NCI-H2081 (cell line): Measurements from ENCODE around the gene LINC00237.

Experiments used
- DNase-seq, 2 experiments: peaks; one replicate each; lab custom pipeline; 2025; lab: John Stamatoyannopoulos, UW

LINC00237 gene

DNA sequence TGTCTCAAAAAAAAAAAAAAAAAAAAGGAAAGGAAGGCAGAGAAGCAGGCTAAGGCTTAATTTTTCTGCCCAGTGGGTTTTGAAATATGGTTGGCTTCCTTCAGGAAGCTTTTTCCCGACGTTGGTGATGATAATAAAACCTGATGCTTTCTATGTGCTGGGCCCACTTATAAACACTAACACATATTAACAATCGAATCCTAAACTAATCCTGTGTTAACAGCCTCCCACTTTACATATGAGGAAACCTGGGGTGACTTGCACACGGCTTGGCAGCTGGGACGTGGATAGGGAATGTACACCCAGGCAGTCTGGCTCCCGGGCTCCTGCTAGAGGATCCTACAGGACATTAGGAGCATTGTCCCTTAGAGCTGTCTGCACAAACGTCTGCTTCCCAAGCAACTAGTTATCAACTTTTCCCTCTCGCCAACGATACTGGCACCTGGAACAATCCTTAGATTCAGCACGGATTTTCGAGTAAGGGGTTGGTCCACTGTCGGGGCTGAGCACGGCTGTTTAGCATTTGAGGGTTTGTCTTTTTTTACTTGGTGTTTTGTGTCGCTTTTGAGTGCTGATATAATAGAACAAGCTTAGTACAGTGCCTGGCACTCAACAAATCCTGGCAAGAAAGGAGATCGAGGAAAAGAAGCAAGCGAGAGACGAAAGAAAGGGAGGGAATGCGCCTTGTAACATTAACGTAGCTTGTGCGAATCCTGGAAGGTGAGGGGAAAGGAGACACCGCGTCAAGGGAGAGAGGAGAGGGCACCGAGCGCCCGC, 19.1 kb upstream of the LINC00237 start:
- peak; percentile 24 to 69 for DNase-seq

DNA sequence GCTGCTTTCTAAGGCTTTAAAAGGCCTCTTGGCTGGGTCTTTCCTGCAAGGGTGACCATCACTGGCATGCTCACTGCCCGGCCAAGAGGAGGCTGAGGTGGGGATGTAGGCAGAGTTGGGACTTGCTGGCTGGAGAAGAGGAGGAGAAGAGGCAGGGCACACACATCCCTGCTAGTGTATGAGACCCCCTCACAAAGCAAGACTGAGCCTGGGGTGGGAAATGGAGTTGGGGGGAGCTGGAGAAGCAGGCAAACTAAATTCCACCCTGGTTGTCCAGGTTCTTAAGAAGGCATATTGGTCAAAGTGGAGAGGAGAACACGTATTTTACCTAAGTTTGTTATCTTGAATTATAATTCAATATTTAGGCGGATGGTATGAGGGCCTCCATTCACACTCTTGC, 18.0 kb upstream of the LINC00237 start:
- DNase-seq: no peak

DNA sequence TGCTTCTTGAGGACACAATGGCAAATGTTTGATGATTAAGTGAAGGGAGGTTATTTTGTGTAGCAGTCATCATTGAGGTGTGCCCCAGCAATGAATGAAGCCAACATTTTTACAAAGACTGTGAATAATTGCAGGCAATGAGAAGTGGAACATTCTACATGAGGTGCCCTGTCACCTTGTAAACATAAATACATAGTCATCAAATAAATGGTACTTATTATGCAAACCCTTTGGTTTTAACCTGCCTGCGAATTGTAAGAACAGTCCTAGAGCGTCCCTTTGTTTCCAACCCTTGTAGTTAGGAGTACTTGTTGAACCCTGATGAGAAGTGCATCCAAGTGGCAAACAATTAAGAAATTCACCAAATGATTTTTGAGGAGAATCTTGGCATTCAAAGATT, 12.6 kb upstream of the LINC00237 start:
- no peak for DNase-seq

DNA sequence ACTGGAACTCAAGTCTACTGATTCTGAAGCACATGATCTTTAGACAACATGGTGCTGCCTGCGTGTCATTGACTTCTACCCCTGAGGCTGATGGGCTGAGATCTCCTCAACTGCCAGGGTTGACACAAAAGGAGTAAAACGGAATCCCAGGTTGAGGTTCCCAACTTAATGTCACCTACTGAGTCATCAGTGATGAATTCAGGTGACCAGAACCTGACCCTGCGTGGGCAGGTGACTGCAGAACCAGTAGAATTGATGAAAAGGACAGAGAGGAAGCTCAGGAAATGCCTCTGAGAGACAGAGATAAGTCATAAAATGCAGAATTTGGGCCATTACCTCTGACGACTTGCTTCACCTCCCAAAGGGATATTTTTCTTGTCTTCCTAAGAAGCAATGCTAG, 12.0 kb upstream of the LINC00237 start:
- no peak for DNase-seq

DNA sequence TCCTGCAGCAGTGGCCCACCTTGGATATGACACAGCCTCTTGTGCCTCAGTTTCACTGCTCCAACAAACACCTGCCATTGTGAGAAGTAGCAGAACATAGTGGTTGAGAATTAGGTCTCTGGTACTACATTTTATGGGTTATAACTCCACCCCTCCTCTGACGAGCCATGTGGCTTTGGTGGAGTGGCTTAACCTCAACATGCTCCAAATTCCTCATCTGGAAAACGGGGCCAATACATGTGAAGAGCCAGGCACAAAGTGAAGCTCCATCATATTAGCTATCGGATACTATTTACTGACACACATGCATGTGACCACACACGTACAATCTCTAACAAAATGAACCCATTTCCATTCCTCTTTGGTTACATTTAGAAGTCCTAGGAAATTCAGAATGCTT, 11.4 kb upstream of the LINC00237 start:
- no peak for DNase-seq

DNA sequence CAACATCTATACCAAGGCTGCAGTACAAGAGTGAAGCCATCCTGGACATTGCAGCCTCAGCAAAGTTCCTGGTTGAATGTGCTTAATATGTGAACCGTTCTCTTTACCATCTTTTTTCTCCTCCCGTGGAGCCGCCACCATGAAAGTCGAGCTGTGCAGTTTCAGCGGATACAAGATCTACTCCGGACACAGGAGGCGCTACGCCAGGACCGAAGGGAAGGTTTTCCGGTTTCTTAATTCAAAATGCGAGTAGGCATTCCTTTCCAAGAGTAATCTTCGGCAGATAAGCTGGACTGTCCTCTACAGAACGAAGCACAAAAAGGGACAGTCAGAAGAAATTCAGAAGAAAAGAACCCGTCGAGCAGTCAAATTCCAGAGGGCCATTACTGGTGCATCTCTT, 8.4 kb upstream of the LINC00237 start:
- DNase-seq: no peak

DNA sequence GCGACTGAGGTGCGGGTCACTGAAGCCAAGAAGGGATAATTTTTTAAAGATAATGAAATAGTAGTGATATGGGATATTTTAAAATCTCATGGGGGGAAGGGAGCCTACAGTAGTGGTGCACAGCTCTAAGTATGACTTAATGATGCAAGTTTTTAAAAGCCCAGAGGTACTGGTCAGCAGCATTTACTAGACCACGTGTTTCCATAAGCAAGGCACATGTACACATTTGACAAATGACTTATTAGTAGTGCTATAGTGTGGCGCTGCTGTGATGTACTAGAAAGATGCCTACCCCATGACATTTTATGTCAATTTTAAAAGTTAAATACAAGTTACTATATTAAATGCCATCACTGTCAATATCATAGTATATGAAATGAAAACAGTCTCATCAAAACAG, 7.5 kb upstream of the LINC00237 start:
- DNase-seq: no peak

DNA sequence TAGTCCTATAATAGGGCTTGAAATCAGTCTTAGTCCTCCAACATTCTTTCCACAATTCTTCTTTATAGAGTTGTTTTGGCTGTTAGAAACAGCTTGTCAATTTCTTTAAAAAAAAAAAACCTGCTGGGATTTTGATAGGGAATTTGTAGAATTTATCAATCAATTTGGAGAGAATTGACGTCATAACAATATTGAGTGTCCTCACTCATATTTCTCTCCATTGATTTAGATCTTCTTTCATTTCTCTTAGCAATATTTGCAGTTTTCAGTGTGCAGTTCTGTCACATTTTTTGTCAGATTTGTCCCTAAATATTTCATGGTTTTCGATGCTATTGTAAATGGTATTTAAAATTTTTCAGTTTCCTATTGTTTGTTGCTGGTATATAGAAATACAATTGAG, 5.3 kb upstream of the LINC00237 start:
- DNase-seq: no peak

DNA sequence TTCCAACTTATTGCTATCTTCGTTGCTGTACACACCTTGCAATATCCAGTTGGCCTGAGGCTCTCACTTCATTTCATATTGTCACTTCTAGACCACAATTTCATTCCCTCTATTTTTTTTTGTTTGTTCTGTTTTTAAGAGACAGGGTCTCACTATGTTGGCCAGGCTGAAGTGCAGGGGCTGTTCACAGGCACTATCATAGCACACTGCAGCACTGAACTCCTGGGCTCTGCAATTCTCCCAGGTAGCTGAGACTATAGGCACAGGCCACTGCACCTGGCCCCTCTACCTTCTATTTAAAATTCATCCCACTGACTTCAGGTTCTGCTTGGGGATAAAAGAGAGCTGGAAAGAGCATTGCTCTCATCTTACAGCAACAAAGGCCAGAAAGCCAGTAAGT, 4.7 kb upstream of the LINC00237 start:
- DNase-seq: no peak

DNA sequence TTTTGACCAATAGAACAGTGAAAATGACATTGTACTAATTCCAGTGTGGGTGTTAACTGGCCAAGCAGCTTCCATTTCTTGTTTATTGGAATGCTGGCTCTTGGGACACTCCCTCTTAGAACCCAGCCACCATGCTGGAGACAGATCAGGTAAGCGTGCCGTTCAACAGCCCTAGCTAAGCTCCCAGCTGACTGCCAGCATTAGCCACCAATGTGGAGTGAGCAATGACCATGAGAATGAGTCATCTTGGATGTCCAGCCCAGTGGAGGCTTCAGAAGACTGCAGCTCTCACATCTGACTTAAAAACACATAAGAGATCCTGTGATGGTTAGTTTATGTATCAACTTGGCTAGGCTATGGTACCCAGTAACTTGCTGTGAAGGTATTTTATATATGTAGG, 3.0 kb upstream of the LINC00237 start:
- no peak for DNase-seq

DNA sequence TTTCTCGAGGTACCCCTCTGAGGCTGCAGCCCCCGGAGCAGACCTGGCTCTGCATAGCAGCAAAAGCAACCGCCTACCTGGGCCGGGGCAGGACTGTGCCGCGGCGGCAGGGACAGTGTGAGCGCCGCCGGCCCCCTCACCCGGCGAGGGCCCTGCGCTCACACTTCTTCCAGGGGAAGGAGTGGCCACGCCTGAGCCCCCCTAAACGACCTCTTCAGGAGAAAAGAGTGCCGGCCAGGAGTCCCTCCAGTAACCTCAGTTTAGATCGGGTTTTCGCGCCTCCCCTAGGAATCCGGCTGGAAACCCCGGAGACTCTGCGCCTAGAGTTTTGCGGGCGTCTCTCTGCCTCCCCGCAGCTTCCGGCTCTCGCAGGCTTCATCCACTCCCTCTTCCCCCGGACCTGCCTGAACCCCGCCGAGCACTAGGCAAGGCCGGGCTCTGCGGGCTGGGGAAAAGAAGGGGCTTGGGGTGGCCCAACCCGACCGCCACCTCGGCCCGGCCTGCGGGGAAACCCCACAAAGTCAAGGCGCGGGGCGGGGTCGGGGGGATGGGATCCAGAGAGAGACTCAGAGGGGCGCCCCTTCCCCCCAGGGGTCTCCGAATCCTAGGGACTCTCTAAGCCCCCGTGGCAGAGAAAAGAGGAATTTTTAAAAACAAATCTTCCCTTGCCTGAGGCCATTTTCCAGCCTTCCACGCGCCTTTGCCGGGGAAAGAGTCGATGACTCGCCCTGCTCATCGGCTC, 558 bp downstream of the LINC00237 start:
- DNase-seq: no peak

DNA sequence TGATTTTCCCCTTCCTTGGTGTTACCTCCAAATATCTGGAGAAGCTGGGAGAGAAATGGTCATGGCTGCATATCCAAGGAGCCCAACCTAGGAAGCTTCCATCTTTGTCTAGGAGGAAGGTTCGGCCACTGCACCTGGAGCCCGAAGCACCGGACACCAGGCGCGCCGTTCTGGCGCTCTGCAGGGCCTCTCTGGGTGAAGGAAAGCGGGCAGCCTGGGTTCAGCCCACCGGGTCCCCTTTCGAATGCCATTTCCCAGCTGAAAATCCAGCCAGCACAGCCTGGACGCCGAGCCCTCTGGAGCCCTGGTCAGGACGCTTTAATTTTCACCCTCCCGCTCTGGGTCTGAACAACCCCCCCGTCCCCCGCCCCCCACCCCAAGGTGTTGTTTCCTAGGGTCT, 1.2 kb downstream of the LINC00237 start:
- DNase-seq: no peak

DNA sequence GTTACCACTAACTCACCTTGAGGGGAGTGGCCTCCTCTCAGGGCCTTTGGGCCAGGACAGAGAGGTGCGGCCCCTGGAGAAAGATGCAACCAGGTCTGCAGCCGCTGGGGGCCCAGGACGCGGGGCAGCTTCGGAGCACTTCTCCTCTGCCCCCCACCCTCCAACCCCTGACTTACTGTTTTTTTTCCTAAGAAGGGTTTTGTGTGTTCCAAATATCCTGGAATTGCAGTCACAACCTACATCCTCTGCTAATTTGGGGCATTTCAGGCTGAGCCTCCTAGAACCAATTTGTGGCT, 1.7 kb downstream of the LINC00237 start:
- no peak for DNase-seq

DNA sequence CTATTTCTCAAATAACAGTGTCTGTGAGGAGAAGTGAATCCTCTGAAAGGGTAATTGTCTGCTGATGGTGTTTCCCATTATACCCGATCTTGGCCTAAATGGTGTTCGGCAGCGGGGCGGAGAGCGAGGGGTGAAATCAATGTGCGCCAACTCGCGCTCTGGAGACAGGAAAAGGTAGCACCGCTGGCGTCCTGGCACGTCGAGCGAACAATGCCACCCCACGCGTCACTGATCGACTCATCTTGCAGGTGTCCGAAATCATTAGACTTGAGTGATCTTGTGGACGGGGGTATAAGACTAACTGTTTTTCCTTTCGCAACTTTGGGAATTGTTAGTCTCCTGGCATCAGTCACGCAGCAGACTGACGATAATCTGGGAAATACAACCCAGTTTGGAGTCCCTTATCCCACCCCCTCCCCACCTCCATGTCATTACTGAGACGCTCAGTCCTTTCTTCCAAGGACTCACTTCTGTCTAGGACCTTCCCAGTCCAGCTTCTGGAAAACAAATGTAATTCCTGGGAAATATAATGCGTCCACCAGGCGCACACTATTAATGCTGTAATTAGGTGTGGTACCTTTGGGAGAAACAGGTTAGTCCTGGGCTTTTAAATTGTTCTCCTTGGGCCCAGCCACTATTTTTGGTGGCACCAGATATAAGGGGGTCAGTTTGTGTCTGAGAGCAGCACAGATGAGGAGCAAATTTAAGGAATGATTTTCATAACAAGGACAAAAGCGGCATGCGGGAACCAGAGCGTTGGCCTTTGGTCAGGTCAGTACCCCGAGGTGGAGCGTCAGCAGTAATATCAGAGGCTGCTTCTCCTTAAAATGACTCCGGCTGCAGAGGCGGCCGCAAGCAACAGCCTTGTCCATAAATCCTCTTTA, 2.3 kb downstream of the LINC00237 start:
- DNase-seq: no peak

DNA sequence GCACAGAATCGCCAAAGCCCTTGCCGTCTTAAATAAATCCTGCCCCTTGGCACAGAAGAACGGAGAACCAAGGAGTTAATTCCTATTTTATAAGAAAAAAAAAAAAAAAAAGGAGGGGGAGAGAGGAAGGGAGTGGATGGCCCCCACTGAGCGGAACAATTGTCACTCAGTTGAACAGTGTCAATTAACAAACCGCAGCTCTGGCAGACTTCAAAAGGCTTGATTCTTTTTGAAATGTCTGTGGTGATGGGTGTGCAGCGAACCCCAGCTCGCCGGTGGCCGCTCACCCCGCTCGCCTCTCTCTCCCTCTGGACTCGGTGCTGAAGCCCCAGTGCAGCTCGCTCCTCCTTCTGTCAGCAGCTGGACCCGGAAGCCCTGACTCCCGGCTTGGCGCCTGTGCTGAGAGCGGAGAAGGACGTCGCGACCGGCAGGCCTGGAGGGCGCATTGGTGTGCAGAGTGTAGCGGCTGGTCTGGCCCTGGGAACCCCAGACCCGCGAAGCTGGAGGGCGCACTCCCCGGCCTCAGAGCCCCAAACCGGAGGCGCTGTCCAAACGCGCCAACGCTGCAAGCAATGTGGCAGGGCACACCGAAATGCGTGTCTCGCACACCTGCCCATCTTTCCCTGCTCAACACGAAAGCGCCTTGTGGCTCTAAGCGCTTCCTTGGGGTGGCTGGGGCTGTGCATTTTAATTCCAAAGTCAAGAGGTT, 3.4 kb downstream of the LINC00237 start:
- DNase-seq: peak in 1 of 2 experiments; percentile 33

DNA sequence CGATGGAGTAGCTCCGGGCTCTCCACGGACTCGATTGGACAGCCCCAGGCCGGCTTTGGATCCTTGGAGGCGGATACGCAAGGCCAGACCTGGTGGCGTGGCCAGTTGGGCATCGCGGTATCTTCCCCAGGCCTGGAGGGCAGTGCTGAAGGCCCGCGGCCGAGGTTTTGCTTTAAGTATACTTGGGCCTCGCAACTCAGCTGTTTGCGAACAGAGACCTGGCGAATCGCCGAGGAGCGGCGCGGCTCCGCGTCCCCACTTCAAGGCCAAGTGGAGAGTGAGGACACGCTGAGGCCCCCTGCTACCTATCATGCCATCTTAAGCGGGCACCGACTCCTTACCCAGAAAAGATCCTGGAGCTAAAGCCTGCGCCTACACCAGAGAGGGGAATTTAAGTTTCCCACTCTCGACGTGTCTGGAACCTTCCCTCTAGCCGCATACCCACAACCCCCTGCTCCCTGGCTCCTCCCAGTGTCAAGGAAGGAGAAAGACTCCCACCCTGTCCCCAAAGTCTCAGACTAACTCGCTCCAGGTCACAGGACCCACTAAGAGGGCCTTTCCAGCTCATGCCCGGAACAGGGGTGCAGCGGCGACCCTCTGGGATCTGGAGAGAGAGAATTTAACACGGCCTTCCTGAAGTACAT, 4.1 kb downstream of the LINC00237 start:
- DNase-seq: no peak

DNA sequence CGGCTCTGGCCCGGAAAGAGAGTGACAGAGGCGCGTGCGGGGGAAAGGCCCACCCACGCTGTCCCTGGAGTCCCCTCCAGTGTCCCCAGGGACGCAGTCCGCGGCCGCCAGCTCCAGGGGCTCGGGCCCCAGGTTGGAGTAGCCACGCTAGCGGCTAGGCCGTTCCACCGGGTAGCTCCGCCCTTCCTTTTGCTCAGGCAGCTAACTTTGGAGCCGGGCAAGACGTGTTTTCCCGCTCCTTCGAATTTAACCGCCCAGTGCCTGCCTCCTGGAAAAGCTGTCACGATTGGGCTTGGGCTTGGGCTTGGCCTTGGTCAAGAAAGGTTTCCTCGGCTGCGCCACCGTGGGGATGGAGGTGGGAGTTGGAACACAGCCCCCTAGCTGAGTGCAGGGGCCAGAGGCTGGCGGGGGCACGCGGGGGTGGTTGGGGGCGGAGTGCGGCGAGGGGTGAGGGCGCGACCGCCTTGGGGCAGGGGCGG, 4.7 kb downstream of the LINC00237 start:
- DNase-seq: peak in 1 of 2 experiments; percentile 17

DNA sequence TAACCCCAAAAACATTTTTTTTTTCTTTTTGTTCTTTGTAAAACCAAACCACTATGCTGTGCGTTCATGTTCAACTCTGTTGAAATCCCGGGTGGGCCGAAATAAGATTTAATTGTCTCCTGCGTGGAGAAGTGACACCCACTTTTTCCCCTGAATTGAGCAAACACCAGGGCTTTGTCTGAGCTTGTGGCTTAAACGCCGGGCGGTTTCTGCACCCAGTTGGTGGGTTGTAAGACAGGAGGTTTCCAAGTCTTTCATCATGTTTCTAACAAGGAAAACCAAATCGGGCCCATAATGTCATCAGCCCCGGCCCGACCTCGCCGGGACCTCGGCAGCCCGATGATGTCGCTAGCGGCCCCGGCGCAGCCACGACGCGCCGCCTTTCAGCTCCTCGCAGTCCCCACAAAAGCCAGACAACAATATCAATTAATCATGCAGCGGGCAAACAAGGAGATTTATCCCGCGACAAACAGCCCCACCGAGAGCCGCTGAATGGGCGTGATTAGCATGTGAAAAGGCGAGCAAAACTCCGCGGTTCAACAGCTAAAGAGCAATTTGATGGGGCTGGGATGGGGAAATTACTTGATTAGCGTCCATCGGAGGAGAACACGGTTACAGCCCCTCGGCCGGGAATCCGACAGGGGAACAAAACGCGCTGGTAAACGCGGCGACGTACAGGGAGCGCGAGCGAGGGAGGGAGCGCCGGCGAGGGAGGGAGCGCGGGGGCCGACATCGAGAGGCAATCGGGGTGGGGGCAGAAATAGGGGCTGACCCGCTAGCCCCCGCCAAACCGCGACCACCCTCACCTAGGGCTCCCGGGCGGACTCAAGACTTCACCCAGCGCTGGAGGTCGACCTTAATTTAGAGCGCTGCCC, 5.3 kb downstream of the LINC00237 start:
- peak; percentile 59 to 70 for DNase-seq

DNA sequence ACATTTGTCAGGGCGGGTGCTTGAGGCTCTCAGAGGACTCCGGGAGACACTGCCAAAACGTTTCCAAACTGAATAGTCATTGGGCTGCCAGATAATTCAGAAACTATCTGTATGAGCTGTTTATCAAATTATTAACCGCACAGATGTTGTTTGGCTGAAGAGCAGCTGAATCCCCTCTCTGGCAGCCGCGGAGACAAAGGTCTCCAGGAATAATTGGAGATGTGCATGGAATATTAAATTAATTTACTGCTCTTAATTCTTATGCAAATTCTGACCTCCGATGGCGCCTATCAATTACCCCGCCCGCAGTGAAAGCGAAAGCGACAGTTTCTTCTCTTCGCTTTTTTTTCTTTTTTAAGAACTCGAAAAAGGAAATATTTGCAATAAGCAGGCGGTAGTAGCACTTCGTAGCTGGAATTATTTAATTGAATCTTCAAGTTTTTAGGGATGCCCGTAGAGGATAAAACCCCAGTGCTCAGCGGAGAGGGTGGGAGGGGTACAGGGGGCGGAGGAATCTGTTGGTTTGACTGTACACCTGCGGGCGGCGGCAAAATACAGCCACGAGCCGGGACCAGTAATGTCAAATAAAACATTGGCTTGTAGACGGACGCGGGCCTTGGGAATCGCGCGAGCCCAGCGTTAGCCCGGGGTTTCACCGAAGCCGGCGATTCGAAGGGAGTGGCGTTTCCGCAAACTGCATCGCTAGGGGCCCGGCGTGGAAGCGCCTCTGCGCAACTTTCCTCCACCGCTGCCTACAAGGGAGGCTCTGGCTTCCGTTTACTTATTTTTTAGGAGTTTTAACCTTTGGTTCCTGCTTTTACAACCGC, 6.2 kb downstream of the LINC00237 start:
- peak; percentile 74 to 83 for DNase-seq
